ENCODE measurements around the gene FAM3D. TPM values are rescaled to one million over a fixed set of nuclear protein-coding genes. Genes with fewer than 3 reads are reported as not detected.

The FAM3D gene
- total and polyA plus RNA-seq, 4 donors, result 0.09 TPM; not detected in 3

DNA sequence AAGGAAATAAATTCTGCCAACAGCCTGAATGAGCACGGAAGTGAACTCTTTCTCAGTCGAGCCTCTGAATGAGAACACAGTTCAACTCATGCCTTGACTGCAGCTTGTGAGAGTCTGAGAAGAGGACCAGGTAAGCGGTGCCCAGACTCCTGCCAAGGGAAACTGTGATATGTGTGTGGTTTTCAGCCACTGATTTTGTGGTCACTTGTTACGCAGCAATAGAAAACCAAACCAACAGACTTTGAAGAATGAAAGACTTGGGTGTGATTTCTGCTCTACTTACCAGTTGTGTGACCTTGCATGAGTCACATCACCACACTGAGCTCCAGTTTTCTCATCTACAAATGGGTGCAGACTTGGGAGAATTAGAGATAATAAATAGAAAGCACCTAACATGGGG lies 58.8 kb downstream of the FAM3D start:
- no peak for DNase-seq (ENCODE audit: low spot score)
- Histone ChIP-seq H3K36me3 (ENCODE audit: control insufficient read depth in 4 of 4, insufficient read depth in 3 of 4, low read depth in 1 of 4, low read length in 3 of 4) (no peaks in the 10 kb centered on the region), H3K4me1 (ENCODE audit: control insufficient read depth in 4 of 4, insufficient read depth in 4 of 4, low read length in 3 of 4) (no peaks in the 10 kb centered on the region), H3K27me3 (ENCODE audit: control insufficient read depth in 4 of 4, insufficient read depth in 4 of 4, low read length in 3 of 4) (no peaks in the 10 kb centered on the region), H3K9ac (ENCODE audit: low read depth in 1 of 2, low read length in 2 of 2) (no peak overlapping the region), H3K9me3 (ENCODE audit: control insufficient read depth in 4 of 4, low read length in 3 of 4) (no peaks in the 10 kb centered on the region), H3K27ac (ENCODE audit: low read depth in 1 of 2, low read length in 2 of 2) (no peak overlapping the region), H3K4me3 (ENCODE audit: low read depth in 1 of 3, low read length in 3 of 3) (no peak overlapping the region)
- TF ChIP-seq, protein P1, sequence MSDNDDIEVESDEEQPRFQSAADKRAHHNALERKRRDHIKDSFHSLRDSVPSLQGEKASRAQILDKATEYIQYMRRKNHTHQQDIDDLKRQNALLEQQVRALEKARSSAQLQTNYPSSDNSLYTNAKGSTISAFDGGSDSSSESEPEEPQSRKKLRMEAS (IDR thresholded peaks at IDR 0.05), result no peak
- TF ChIP-seq NR2F2 (IDR thresholded peaks at IDR 0.05) (no peak), FOXA1 (IDR thresholded peaks at IDR 0.05) (no peak), YY1 (IDR thresholded peaks at IDR 0.05) (no peak), FOXA2 (IDR thresholded peaks at IDR 0.05) (no peak), JUND (IDR thresholded peaks at IDR 0.05) (no peak), EGR1 (IDR thresholded peaks at IDR 0.05; ENCODE audit: low read depth in 2 of 2) (no peak), HNF4G (IDR thresholded peaks at IDR 0.05) (no peak), GABPA (IDR thresholded peaks at IDR 0.05 in 1 of 2, conservative IDR thresholded peaks at IDR 0.05 in 1 of 2) (no peak), RAD21 (IDR thresholded peaks at IDR 0.05) (no peak), TAF1 (conservative IDR thresholded peaks at IDR 0.05) (no peak)
- TF ChIP-seq, protein P2, sequence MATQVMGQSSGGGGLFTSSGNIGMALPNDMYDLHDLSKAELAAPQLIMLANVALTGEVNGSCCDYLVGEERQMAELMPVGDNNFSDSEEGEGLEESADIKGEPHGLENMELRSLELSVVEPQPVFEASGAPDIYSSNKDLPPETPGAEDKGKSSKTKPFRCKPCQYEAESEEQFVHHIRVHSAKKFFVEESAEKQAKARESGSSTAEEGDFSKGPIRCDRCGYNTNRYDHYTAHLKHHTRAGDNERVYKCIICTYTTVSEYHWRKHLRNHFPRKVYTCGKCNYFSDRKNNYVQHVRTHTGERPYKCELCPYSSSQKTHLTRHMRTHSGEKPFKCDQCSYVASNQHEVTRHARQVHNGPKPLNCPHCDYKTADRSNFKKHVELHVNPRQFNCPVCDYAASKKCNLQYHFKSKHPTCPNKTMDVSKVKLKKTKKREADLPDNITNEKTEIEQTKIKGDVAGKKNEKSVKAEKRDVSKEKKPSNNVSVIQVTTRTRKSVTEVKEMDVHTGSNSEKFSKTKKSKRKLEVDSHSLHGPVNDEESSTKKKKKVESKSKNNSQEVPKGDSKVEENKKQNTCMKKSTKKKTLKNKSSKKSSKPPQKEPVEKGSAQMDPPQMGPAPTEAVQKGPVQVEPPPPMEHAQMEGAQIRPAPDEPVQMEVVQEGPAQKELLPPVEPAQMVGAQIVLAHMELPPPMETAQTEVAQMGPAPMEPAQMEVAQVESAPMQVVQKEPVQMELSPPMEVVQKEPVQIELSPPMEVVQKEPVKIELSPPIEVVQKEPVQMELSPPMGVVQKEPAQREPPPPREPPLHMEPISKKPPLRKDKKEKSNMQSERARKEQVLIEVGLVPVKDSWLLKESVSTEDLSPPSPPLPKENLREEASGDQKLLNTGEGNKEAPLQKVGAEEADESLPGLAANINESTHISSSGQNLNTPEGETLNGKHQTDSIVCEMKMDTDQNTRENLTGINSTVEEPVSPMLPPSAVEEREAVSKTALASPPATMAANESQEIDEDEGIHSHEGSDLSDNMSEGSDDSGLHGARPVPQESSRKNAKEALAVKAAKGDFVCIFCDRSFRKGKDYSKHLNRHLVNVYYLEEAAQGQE (IDR thresholded peaks at IDR 0.05), result no peak
- TF ChIP-seq, protein P3, sequence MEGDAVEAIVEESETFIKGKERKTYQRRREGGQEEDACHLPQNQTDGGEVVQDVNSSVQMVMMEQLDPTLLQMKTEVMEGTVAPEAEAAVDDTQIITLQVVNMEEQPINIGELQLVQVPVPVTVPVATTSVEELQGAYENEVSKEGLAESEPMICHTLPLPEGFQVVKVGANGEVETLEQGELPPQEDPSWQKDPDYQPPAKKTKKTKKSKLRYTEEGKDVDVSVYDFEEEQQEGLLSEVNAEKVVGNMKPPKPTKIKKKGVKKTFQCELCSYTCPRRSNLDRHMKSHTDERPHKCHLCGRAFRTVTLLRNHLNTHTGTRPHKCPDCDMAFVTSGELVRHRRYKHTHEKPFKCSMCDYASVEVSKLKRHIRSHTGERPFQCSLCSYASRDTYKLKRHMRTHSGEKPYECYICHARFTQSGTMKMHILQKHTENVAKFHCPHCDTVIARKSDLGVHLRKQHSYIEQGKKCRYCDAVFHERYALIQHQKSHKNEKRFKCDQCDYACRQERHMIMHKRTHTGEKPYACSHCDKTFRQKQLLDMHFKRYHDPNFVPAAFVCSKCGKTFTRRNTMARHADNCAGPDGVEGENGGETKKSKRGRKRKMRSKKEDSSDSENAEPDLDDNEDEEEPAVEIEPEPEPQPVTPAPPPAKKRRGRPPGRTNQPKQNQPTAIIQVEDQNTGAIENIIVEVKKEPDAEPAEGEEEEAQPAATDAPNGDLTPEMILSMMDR (IDR thresholded peaks at IDR 0.05; ENCODE audit: low read depth, low read length, missing input control), result no peak
- WGBS, result 69% methylated on average over 4 of the region's 4 CpGs

DNA sequence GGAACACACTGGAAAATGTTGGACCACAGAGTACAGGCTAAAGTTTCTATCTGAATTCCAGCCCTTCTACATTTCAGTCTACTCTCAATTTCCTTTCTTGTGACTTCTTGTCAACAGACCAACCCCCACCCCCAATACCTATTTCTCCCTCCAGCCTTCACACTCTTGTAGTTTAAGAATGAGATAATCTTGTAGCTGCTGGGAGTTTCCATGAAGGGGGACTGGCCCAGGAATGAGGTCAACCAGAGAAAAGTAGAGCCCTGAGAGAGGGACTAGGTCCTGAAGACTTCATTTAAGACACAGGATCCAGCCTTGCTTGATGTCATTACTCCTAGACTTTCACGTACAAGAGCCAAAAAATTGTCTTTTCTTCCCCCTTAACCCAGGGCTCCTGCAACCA lies 59.9 kb downstream of the FAM3D start:
- DNase-seq (ENCODE audit: low spot score), result no peak
- 92% methylated on average over 1 of the region's 1 CpG for WGBS
- TF ChIP-seq FOXA1 (IDR thresholded peaks at IDR 0.05) (no peak), HNF4G (IDR thresholded peaks at IDR 0.05) (no peak), HNF4A (conservative IDR thresholded peaks at IDR 0.05) (no peak)
- Histone ChIP-seq H3K9ac (ENCODE audit: low read depth in 1 of 2, low read length in 2 of 2) (no peak overlapping the region), H3K27ac (ENCODE audit: low read depth in 1 of 2, low read length in 2 of 2) (no peak overlapping the region), H3K4me1 (ENCODE audit: control insufficient read depth in 4 of 4, insufficient read depth in 4 of 4, low read length in 3 of 4) (no peaks in the 10 kb centered on the region), H3K4me3 (ENCODE audit: low read depth in 1 of 3, low read length in 3 of 3) (no peak overlapping the region), H3K9me3 (ENCODE audit: control insufficient read depth in 4 of 4, low read length in 3 of 4) (no peaks in the 10 kb centered on the region), H3K27me3 (ENCODE audit: control insufficient read depth in 4 of 4, insufficient read depth in 4 of 4, low read length in 3 of 4) (no peaks in the 10 kb centered on the region), H3K36me3 (ENCODE audit: control insufficient read depth in 4 of 4, insufficient read depth in 3 of 4, low read depth in 1 of 4, low read length in 3 of 4) (no peaks in the 10 kb centered on the region)

DNA sequence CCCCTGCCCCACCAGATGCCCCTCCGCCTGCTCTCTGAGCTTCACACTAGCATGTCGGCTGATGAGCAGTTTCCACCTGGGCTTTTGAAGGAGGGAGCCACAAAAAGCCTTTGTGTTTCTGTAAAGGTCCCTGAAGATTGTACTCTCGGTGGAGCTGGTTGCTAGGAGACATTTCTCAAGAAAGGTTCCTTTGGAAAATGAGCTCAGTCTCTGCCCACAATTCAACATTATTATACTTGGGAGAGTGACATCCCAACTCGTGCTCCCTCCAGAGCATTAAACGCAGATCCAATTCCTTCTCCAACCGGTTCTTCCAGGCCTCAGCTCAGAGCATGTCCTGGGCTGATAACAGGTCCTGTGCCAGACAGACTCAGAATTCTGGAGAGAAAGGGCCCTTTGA lies 62.5 kb downstream of the FAM3D start:
- 91% methylated on average over 6 of the region's 6 CpGs for WGBS
- H3K36me3 ChIP-seq (ENCODE audit: control insufficient read depth in 4 of 4, insufficient read depth in 3 of 4, low read depth in 1 of 4, low read length in 3 of 4), result no peaks in the 10 kb centered on the region
- no peak for DNase-seq (ENCODE audit: low spot score)
- no peak overlapping the region for H3K4me3 ChIP-seq (ENCODE audit: low read depth in 1 of 3, low read length in 3 of 3)
- no peaks in the 10 kb centered on the region for H3K27me3 ChIP-seq (ENCODE audit: control insufficient read depth in 4 of 4, insufficient read depth in 4 of 4, low read length in 3 of 4)
- no peaks in the 10 kb centered on the region for H3K4me1 ChIP-seq (ENCODE audit: control insufficient read depth in 4 of 4, insufficient read depth in 4 of 4, low read length in 3 of 4)
- H3K9ac ChIP-seq (ENCODE audit: low read depth in 1 of 2, low read length in 2 of 2), result no peak overlapping the region
- no peak overlapping the region for H3K27ac ChIP-seq (ENCODE audit: low read depth in 1 of 2, low read length in 2 of 2)
- no peaks in the 10 kb centered on the region for H3K9me3 ChIP-seq (ENCODE audit: control insufficient read depth in 4 of 4, low read length in 3 of 4)
- TF ChIP-seq RAD21 (IDR thresholded peaks at IDR 0.05), result no peak
- TF ChIP-seq, protein P4, sequence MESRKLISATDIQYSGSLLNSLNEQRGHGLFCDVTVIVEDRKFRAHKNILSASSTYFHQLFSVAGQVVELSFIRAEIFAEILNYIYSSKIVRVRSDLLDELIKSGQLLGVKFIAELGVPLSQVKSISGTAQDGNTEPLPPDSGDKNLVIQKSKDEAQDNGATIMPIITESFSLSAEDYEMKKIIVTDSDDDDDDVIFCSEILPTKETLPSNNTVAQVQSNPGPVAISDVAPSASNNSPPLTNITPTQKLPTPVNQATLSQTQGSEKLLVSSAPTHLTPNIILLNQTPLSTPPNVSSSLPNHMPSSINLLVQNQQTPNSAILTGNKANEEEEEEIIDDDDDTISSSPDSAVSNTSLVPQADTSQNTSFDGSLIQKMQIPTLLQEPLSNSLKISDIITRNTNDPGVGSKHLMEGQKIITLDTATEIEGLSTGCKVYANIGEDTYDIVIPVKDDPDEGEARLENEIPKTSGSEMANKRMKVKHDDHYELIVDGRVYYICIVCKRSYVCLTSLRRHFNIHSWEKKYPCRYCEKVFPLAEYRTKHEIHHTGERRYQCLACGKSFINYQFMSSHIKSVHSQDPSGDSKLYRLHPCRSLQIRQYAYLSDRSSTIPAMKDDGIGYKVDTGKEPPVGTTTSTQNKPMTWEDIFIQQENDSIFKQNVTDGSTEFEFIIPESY (IDR thresholded peaks at IDR 0.05), result no peak
- no peak for TF ChIP-seq FOXA2 (IDR thresholded peaks at IDR 0.05)
- no peak for TF ChIP-seq FOXA1 (IDR thresholded peaks at IDR 0.05)
- no peak for TF ChIP-seq TAF1 (conservative IDR thresholded peaks at IDR 0.05)
- TF ChIP-seq HNF4A (conservative IDR thresholded peaks at IDR 0.05), result no peak
- TF ChIP-seq HNF4G (IDR thresholded peaks at IDR 0.05), result no peak
- TF ChIP-seq, protein P2 (IDR thresholded peaks at IDR 0.05), result no peak
- no peak for TF ChIP-seq JUND (IDR thresholded peaks at IDR 0.05)
- TF ChIP-seq, protein P5, sequence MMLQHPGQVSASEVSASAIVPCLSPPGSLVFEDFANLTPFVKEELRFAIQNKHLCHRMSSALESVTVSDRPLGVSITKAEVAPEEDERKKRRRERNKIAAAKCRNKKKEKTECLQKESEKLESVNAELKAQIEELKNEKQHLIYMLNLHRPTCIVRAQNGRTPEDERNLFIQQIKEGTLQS (IDR thresholded peaks at IDR 0.05), result no peak
- TF ChIP-seq NR2F2 (IDR thresholded peaks at IDR 0.05), result no peak
- TF ChIP-seq EGR1 (IDR thresholded peaks at IDR 0.05; ENCODE audit: low read depth in 2 of 2), result no peak
